Measurements from ENCODE around the gene UNC13A. TPM values are rescaled to one million over a fixed set of nuclear protein-coding genes. Genes with fewer than 3 reads are reported as not detected.

The UNC13A gene
- total and polyA plus RNA-seq, 2 of the 8 experiments (the other 6 are each of a cell fraction or from before 2014, with no cell fraction given) = 13.1 to 47.6 TPM

- TF ChIP-seq CHD7 (IDR thresholded peaks at IDR 0.05; ENCODE audit: insufficient replicate concordance, low read length) (no peak), MAFK (IDR thresholded peaks at IDR 0.05; ENCODE audit: low read depth, low read length) (no peak), GTF2F1 (IDR thresholded peaks at IDR 0.05; ENCODE audit: borderline replicate concordance, low read depth, low read length) (no peak), SP4 (IDR thresholded peaks at IDR 0.05; ENCODE audit: low read length) (no peak), CREB1 (IDR thresholded peaks at IDR 0.05) (no peak), POU5F1 (IDR thresholded peaks at IDR 0.05; ENCODE audit: low read depth, low read length) (no peak), TEAD4 (IDR thresholded peaks at IDR 0.05; ENCODE audit: low read depth, low read length) (no peak), KDM5A (IDR thresholded peaks at IDR 0.05; ENCODE audit: low read length) (no peak), RFX5 (IDR thresholded peaks at IDR 0.05; ENCODE audit: borderline replicate concordance, low read depth, low read length) (no peak), CHD1 (IDR thresholded peaks at IDR 0.05; ENCODE audit: low read depth, low read length) (no peak), HDAC2 (IDR thresholded peaks at IDR 0.05; ENCODE audit: borderline replicate concordance in 1 of 2, low read depth in 2 of 2, low read length in 2 of 2) (no peak), TBP (IDR thresholded peaks at IDR 0.05; ENCODE audit: low read depth, low read length) (no peak), EGR1 (IDR thresholded peaks at IDR 0.05; ENCODE audit: borderline replicate concordance, low read depth, low read length) (no peak)
Observed at GRCh38 chr19:17737690-17738153, 49.6 kb upstream of the UNC13A start (continued).
